Measurements from ENCODE around the gene TMEM205.
"Not testable (repeated sequence)": the region's sequence is repeated elsewhere in the genome, so short reads cannot be mapped to it uniquely, and the experiment has no call there.

Gene TMEM205

DNA sequence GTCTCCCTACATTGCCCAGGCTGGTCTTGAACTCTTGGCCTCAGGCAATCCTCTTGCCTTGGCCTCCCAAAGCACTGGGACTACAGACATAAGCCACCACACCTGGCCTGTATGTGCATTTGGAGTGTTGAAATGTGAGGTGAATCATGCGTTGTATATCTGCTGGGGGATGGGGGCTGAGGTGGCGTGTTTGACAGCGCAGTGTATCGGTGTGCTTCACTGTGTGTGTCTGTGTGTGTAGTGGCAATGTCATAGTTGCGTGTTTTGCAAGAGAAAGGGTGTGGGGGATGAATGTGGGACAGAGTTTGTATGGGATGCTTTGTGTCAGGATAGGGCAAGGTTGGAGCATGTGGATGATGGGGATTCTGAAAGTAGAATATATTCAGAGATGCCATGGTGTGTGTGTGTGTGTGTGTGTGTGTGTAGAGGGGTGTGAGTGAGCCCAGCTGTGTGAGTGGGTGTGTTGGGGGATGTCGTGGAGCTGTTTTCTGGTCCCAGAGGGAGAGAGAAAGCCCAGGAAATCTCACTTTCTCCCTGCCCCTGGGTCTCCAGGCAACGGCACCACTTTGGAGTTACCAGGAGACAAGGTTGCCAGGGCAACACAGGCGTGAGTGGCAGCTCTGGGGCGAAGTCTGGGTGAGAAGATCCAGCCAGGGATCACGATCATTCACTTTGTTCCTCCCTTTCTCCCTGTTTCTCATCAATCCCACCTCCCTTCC, 27.3 kb upstream of the TMEM205 start:
- no peak for DNase-seq (ENCODE audit: low read depth)

DNA sequence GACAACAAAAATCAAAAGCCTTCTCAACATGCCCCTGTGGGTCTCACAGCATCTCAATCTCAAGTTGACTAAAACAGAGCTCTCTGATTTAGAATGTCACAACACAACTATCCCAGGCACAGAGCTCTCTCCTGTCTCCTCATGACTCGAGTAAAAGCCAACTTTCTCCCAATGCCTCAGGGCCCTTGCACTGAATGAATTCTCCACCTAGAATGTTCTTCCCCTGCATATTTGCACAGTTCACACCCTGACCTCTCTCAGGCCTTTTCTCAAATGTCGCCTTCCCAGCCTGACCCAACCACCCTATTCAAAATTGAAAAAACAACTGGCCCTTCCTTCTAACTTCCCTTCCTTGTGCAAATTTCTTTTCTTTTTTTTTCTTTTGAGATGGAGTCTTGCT, 24.7 kb upstream of the TMEM205 start:
- DNase-seq (ENCODE audit: low read depth), result no peak

DNA sequence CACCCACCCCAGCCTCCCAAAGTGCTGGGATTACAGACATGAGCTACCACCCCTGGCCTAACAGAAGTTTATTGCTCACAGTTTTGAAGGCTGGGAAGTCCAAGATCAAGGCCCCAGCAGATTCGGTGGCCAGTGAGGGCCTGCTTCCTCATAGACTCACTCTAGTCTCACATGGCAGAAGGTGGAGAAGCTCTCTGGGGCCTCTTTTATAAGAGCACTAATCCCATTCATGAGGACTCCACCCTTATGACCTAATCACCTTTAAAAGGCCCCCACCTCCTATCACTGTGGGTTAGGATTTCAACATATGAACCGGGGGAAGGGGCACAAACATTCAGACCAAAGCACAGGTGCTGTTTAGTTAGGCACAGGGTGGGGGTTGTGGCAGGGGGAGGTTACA, 21.5 kb upstream of the TMEM205 start:
- DNase-seq (ENCODE audit: low read depth), result no peak

GRCh38 chr19:11365557-11366117, 19.6 kb upstream of the TMEM205 start:
- no peak for DNase-seq (ENCODE audit: low read depth)

DNA sequence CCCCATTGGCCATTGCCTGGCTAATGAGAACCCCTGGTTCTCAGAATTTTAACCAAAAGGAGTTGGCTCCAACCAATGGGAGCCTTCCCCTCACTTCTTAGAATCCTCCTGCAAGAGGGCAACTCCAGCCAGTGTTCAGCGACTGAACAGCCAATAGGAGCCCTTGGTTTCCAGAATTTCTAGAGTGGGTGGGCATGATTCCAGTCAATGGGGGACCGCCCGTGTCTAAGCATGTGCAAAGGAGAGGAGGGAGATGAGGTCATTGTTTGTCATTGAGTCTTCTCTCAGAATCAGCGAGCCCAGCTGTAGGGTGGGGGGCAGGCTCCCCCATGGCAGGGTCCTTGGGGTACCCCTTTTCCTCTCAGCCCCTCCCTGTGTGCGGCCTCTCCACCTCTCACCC, 18.9 kb upstream of the TMEM205 start:
- DNase-seq (ENCODE audit: low read depth), result no peak

DNA sequence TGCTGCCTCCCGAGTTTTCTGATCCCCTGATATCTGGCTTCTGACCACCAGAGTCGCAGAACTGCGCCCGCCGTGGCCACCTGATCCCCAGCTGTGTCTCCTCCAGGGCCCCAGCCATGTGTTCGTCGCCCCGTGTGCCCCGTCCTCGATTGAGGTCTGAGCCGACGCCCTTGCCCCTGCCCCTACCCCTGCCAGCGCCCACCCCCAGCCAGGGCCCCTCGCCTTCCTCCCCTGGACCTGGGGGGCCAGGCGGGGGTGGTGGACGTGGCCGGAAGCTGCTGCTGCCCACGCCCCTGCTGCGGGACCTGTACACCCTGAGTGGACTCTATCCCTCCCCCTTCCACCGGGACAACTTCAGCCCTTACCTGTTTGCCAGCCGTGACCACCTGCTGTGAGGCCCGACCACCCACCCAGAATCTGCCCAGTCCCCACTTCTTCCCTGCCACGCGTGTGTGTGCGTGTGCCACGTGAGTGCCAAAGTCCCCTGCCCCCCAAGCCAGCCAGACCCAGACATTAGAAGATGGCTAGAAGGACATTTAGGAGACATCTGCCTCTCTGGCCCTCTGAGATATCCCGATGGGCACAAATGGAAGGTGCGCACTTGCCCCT, 18.3 kb upstream of the TMEM205 start:
- no peak for DNase-seq (ENCODE audit: low read depth)

- no peak for DNase-seq (ENCODE audit: low read depth)
Observed at GRCh38 chr19:11363881-11364280, 17.8 kb upstream of the TMEM205 start.

DNA sequence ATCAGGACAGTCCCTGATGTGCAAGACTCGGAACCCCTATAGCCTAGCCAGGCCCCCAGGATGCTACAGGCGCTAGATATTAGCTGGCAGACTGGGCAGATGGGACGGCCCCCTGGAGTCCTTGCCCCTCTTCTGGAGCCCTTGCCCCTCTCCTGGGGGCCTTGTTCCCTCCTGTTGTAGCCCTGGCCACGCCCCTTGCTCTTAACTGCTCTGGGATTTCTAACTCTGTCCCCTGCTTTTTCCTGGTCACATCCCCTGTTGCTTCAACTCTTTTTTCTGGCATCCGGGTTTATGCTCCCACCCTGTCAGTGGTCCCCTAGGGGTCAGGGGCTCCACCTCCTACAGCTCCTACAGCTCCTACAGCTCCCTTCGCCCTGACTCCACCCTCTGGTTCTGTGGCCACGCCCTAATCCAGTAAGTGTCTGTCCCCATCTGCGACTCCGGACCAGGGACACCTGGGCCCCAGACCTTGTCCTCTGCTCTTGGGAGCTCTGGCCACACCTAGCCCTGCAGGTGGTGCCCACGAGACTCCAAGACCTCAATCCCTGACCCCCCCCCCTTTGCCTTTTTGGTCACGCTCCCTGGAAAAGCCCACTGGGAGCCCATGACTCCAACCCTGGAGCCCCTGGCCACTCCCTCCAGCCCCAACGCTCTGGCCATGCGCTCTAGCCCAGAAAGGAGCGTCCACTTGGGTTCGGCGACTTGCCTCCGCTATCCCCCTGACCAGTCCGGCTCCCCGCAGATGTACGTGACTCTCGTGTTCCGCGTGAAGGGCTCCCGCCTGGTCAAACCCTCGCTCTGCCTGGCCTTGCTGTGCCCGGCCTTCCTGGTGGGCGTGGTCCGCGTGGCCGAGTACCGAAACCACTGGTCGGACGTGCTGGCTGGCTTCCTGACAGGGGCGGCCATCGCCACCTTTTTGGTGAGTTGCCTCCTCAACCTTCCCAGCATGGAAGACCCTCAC, 16.0 kb upstream of the TMEM205 start:
- no peak for DNase-seq (ENCODE audit: low read depth)

DNA sequence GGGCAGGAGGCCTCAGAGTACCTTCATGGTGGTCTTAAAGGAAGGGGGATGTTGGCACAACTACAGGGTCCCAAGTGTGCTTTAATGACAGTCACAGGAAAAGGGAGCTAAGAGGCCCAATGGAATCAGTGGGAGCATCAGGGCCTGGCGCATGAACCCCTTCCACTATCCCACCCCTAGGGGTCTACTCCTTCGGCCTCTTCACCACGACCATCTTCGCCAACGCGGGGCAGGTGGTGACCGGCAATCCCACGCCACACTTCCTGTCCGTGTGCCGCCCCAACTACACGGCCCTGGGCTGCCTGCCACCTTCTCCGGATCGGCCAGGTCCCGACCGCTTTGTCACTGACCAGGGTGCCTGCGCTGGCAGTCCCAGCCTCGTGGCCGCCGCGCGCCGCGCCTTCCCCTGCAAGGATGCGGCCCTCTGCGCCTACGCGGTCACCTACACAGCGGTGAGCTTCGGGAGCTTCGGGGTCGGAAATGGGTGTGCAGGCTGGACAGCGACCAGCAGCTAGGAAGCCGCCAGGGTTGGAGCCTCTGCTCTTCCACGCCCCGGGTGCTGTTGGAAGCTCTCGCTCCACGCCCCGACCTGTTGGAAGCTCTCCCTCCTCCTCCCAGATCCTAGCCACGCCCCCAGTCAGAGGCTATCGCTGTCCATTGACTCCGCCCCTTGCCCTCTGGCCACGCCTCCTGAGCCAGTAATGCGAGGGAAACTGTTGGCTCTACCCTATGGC, 15.1 kb upstream of the TMEM205 start:
- no peak for DNase-seq (ENCODE audit: low read depth)

DNA sequence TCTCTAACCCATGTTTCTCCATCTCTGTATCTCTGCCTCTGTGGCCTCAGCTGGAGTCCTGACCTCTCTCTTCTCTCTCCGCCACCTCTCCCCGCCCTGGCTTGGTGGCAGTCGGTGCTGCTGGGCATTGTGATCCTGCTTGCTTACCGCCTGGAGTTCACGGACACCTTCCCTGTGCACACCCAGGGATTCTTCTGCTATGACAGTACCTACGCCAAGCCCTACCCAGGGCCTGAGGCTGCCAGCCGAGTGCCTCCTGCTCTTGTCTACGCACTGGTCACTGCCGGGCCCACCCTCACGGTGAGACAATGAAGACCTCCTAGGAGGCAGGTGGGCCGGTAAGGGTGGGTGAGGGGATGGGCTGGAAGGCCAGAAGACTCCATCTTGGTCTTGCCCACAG, 13.4 kb upstream of the TMEM205 start:
- no peak for DNase-seq (ENCODE audit: low read depth)

- DNase-seq (ENCODE audit: low read depth), result no peak
Observed at GRCh38 chr19:11356676-11357550, 10.8 kb upstream of the TMEM205 start.

DNA sequence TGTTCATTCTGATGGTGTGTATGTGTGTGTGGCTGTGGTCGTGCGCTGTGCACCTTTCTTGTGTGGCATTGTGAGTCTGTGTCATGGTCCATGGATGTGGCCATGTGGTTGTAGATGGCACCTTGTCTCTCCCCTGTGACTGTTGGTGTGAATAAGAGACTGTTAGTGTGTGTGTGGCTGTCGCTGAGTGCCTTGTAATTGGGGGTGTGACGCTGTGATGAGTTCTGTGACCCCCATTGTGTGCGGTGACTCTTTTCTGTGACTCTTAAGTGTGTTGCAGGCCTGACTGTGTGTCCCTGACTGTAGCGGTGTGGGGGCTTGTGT, 10.0 kb upstream of the TMEM205 start:
- DNase-seq (ENCODE audit: low read depth), result no peak

DNA sequence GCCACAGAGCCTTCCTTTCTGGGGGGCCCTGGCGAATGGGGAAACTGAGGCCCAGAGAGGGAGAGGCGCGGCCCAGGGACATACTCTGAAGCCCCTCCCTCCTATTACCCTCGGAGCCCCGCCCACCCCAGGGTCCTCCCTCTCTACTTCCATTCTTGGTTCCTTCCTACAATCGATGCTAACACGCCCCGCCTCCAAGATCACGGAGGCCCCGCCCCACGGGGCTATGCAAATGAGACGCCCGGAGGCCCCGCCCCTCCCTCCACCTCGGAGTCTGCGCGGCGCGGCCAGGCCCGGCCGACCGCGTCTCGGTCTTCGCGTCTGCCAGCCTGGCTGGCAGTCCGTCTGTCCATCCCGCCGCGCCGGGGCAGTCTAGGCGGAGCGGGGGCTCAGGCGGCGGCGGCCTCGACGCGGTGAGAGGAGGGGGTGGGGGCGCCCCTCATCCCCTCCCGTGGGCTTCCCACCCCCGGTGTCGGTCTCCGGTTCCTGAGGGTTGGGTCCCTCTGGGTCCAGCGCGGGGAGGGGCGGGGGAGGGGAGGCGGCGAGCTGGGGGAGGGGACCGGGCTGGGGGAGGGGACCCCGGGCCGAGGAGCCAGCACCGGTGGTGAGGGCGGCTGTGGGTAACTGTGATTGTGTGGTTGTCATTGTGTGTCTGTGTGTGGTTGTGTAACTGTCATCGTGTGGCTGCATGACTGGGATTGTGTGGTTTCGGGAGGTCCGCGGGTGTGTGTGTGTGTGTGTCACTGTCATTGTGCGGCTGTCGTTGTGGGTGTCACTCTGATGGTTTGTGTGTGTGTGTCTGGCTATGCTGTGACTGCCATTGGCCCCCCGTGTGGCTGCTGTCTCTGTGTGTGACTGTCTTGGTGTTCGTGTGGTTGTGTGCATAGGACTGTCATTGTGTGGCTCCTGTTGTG, 9.3 kb upstream of the TMEM205 start, which contains the start of gene PLPPR2:
Gene PLPPR2, plus strand, starts transcription at position 273 of the 914 bp plus-strand sequence. CDS start 2,242 bp downstream, outside the sequence.
- peak; percentile 71 for DNase-seq (ENCODE audit: low read depth)

- DNase-seq (ENCODE audit: low read depth), result not testable (repeated sequence)
Observed at GRCh38 chr19:11354102-11354501, 8.0 kb upstream of the TMEM205 start.

- DNase-seq (ENCODE audit: low read depth), result no peak
Observed at GRCh38 chr19:11349171-11349570, 3.1 kb upstream of the TMEM205 start.

GRCh38 chr19:11347546-11348039, 1.5 kb upstream of the TMEM205 start:
- DNase-seq (ENCODE audit: low read depth), result no peak

- DNase-seq (ENCODE audit: low read depth), result no peak
Observed at GRCh38 chr19:11345122-11345803, 805 bp downstream of the TMEM205 start.

DNA sequence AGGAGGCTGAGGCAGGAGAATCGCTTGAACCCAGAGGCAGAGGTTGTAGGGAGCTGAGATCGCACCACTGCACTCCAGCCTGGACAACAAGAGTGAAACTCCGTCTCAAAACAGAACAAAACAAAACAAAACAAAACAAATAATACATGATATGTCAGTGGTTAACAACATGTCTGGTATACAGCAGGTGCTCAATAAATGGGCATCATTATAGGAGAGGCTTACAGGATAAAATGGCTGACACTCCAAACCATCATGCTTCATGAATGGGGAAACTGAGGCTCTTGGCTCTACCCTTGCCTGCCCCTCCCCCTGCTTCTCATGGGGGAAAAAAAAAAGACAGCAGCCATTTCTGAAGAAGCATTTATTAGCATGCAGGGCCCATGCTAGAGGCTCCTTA, 3.6 kb downstream of the TMEM205 start:
- no peak for DNase-seq (ENCODE audit: low read depth)

DNA sequence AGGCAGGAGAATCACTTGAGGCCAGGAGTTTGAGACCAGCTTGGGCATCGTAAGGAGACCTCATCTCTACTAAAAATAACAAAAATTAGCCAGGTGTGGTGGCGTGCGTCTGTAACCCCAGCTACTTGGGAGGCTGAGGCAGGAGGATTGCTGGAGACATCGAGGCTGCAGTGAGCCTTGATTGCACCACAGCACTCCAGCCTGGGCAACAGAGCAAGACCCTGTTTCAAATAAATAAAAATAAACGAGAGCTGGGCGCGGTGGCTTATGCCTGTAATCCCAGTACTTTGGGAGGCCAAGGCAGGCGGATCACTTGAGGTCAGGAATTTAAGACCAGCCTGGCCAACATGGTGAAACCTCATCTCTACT, 6.0 kb downstream of the TMEM205 start:
- DNase-seq (ENCODE audit: low read depth), result not testable (repeated sequence)

Measured in activated T-cell treated with anti-CD3 and anti-CD28 coated beads for 1 hour (primary cell).